Liver (tissue), 9 donors: ENCODE measurements around the gene YPEL5. TPM values are rescaled to one million over a fixed set of nuclear protein-coding genes. Genes with fewer than 3 reads are reported as not detected.

ENCODE experiments used
- DNase-seq: peaks from one replicate; pipeline ENCODE4 v3.0.0-alpha.2; 2017; ENCODE audit warnings: low spot score
- H3K27ac ChIP-seq, 2 donors: one replicate each; pipeline ENCODE4 v1.7.0; 2013; ENCODE audit warnings: inconsistent platforms in 2 of 2, low read length in 2 of 2, control low read depth in 1 of 2, low read depth in 1 of 2, mild to moderate bottlenecking in 1 of 2
- H3K27me3 ChIP-seq, 4 donors: one replicate each; pipeline versions ENCODE4 v1.6.1 to v1.7.0; 2013; ENCODE audit warnings: low read length in 3 of 4, inconsistent platforms in 1 of 4, mild to moderate bottlenecking in 1 of 4, moderate library complexity in 1 of 4; ENCODE audit not compliant: control insufficient read depth in 4 of 4, insufficient read depth in 4 of 4
- H3K36me3 ChIP-seq, 4 donors: one replicate each; pipeline versions ENCODE4 v1.6.1 to v1.7.0; 2013; ENCODE audit warnings: low read length in 3 of 4, mild to moderate bottlenecking in 3 of 4, low read depth in 1 of 4, moderate library complexity in 1 of 4; ENCODE audit not compliant: control insufficient read depth in 4 of 4, insufficient read depth in 3 of 4
- H3K4me1 ChIP-seq, 4 donors: one replicate each; pipeline versions ENCODE4 v1.6.1 to v1.7.0; 2013; ENCODE audit warnings: low read length in 3 of 4, mild to moderate bottlenecking in 3 of 4, moderate library complexity in 1 of 4; ENCODE audit not compliant: control insufficient read depth in 4 of 4, insufficient read depth in 4 of 4
- H3K4me3 ChIP-seq, 3 donors: one replicate each; pipeline versions ENCODE4 v1.6.1 to v1.7.0; 2013; ENCODE audit warnings: low read length in 3 of 3, control low read depth in 1 of 3, low read depth in 1 of 3, mild to moderate bottlenecking in 1 of 3
- H3K9ac ChIP-seq, 2 donors: one replicate each; pipeline ENCODE4 v1.7.0; 2013; ENCODE audit warnings: low read length in 2 of 2, mild to moderate bottlenecking in 2 of 2, moderate library complexity in 2 of 2, control low read depth in 1 of 2, low read depth in 1 of 2
- H3K9me3 ChIP-seq, 4 donors: one replicate each; pipeline versions ENCODE4 v1.6.1 to v1.7.0; 2013; ENCODE audit warnings: low read length in 3 of 4; ENCODE audit not compliant: control insufficient read depth in 4 of 4
- EGR1 ChIP-seq, 2 donors: IDR thresholded peaks; 2 replicates each; pipeline ENCODE4 v1.6.1; 2016 to 2018; ENCODE audit warnings: antibody characterized with exemption in 2 of 2, low read depth in 2 of 2
- FOXA1 ChIP-seq: IDR thresholded peaks from 2 replicates; pipeline ENCODE4 v1.6.1; 2016; ENCODE audit warnings: antibody characterized with exemption
- FOXA2 ChIP-seq: IDR thresholded peaks from 2 replicates; pipeline ENCODE4 v1.6.1; 2016; ENCODE audit warnings: antibody characterized with exemption
- GABPA ChIP-seq, 2 donors: IDR thresholded peaks in 1 of 2; conservative IDR thresholded peaks in 1 of 2; 2 replicates each; pipeline ENCODE4 v1.6.1; 2016; ENCODE audit warnings: antibody characterized with exemption in 2 of 2, mild to moderate bottlenecking in 1 of 2, moderate library complexity in 1 of 2
- HNF4G ChIP-seq: IDR thresholded peaks from 2 replicates; pipeline ENCODE4 v1.6.1; 2016; ENCODE audit warnings: antibody characterized with exemption
- NR2F2 ChIP-seq: IDR thresholded peaks from 2 replicates; pipeline ENCODE4 v1.6.1; 2016; ENCODE audit warnings: antibody characterized with exemption
- RXRA ChIP-seq, 2 donors: IDR thresholded peaks; 2 replicates each; pipeline ENCODE4 v1.6.1; 2017 to 2018; ENCODE audit warnings: antibody characterized with exemption in 2 of 2, mild to moderate bottlenecking in 1 of 2
- SP1 ChIP-seq: IDR thresholded peaks from 2 replicates; pipeline ENCODE4 v1.6.1; 2018; ENCODE audit warnings: antibody characterized with exemption, mild to moderate bottlenecking
- TAF1 ChIP-seq: conservative IDR thresholded peaks from 2 replicates; pipeline ENCODE4 v1.6.1; 2016; ENCODE audit warnings: antibody characterized with exemption, mild to moderate bottlenecking
- YY1 ChIP-seq: IDR thresholded peaks from 2 replicates; pipeline ENCODE4 v1.6.1; 2016; ENCODE audit warnings: antibody characterized with exemption, mild to moderate bottlenecking
- WGBS: extraction: QIAGEN DNeasy Blood & Tissue Kit; methylation state at CpG from one replicate; pipeline ENCODE4 v1.1.7; 2013; 5-methylcytosine and 5-hydroxymethylcytosine counted together
- polyA plus RNA-seq, 2 donors: library from polyadenylated mRNA; stranded (reverse) in 1 of 2; unstranded in 1 of 2; fragments of 200-250 nt in 1 of 2; fragments of >200 nt in 1 of 2; fragmentation: Nextera tagmentation in 1 of 2; extraction: Ambion mirVana in 1 of 2; gene quantifications; one replicate each; pipeline versions ENCODE4 v1.2.1 to v1.2.3, GENCODE V29; 2013 to 2015
- total RNA-seq, 2 donors: library from RNA; depleted of rRNA; stranded (reverse); fragments of >200 nt; gene quantifications; one replicate each; pipeline ENCODE4 v1.2.3, GENCODE V29; 2014
- TF ChIP-seq, protein P1 (sequence below): IDR thresholded peaks from 2 replicates; pipeline ENCODE4 v1.6.1; 2016; ENCODE audit warnings: antibody characterized with exemption
- TF ChIP-seq, protein P2 (sequence below): IDR thresholded peaks from 2 replicates; pipeline ENCODE4 v1.6.1; 2016; ENCODE audit warnings: antibody characterized with exemption, mild to moderate bottlenecking
- TF ChIP-seq, protein P3 (sequence below): IDR thresholded peaks from 2 replicates; pipeline ENCODE4 v1.6.1; 2016; ENCODE audit warnings: antibody characterized with exemption
- donor health status: healthy.
- donor health status: healthy.
- donor health status: healthy.
- donor health status: healthy.
- donor health status: healthy.

The YPEL5 gene
- total and polyA plus RNA-seq, 4 donors, result 20.4 to 62.8 (median 36.5) TPM

DNA sequence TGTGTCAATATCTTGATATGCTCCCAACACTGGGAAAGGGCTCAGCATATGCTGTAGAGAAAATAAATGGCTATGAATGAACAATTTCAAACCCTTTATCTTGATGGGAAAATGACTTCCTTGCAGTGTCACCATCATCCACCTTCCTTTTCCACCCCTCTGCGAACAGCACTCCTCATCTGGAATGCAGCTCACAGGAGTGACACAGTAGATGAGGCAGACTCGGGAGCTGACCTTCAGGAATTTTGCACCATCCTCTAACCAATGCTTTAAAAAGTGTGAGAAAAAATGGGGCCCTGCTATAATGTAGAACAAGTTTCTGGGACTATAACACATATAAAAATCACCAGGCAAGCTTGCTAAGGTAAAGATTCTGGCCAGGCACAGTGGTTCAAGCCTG, 41.3 kb upstream of the YPEL5 start (continued):
- TF ChIP-seq, protein P1, sequence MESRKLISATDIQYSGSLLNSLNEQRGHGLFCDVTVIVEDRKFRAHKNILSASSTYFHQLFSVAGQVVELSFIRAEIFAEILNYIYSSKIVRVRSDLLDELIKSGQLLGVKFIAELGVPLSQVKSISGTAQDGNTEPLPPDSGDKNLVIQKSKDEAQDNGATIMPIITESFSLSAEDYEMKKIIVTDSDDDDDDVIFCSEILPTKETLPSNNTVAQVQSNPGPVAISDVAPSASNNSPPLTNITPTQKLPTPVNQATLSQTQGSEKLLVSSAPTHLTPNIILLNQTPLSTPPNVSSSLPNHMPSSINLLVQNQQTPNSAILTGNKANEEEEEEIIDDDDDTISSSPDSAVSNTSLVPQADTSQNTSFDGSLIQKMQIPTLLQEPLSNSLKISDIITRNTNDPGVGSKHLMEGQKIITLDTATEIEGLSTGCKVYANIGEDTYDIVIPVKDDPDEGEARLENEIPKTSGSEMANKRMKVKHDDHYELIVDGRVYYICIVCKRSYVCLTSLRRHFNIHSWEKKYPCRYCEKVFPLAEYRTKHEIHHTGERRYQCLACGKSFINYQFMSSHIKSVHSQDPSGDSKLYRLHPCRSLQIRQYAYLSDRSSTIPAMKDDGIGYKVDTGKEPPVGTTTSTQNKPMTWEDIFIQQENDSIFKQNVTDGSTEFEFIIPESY, result no peak
- TF ChIP-seq RXRA (IDR thresholded peaks at IDR 0.05), result no peak
- no peak for TF ChIP-seq FOXA2
- TF ChIP-seq HNF4G, result no peak

DNA sequence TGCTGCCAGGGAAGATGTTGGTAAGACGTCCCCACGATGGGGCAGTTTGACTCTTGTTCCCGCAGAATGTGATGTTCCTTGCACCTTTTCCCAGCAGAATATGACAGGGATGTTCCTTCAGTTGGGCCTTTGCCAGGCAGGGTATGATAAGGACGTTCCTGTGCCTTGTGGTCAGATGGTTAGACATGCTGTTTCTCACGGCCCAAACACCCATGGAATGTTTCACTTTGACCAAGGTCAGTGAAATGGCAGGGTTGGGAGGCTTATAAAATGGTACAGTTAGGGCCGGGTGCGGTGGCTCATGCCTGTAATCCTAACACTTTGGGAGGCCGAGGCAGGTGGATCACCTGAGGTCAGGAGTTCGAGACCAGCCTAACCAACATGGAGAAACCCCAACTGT, 40.3 kb upstream of the YPEL5 start:
- Histone ChIP-seq H3K9ac (no peak overlapping the region), H3K4me3 (no peak overlapping the region), H3K27me3 (no peaks in the 10 kb centered on the region), H3K27ac (no peak overlapping the region), H3K36me3 (no peaks in the 10 kb centered on the region), H3K9me3 (no peaks in the 10 kb centered on the region), H3K4me1 (no peaks in the 10 kb centered on the region)
- WGBS, result 83% methylated on average over 9 of the region's 9 CpGs
- DNase-seq, result no peak
- no peak for TF ChIP-seq HNF4G
- TF ChIP-seq, protein P1, result no peak
- no peak for TF ChIP-seq GABPA (IDR thresholded peaks at IDR 0.05 in 1 of 2, conservative IDR thresholded peaks at IDR 0.05 in 1 of 2)
- TF ChIP-seq, protein P2, sequence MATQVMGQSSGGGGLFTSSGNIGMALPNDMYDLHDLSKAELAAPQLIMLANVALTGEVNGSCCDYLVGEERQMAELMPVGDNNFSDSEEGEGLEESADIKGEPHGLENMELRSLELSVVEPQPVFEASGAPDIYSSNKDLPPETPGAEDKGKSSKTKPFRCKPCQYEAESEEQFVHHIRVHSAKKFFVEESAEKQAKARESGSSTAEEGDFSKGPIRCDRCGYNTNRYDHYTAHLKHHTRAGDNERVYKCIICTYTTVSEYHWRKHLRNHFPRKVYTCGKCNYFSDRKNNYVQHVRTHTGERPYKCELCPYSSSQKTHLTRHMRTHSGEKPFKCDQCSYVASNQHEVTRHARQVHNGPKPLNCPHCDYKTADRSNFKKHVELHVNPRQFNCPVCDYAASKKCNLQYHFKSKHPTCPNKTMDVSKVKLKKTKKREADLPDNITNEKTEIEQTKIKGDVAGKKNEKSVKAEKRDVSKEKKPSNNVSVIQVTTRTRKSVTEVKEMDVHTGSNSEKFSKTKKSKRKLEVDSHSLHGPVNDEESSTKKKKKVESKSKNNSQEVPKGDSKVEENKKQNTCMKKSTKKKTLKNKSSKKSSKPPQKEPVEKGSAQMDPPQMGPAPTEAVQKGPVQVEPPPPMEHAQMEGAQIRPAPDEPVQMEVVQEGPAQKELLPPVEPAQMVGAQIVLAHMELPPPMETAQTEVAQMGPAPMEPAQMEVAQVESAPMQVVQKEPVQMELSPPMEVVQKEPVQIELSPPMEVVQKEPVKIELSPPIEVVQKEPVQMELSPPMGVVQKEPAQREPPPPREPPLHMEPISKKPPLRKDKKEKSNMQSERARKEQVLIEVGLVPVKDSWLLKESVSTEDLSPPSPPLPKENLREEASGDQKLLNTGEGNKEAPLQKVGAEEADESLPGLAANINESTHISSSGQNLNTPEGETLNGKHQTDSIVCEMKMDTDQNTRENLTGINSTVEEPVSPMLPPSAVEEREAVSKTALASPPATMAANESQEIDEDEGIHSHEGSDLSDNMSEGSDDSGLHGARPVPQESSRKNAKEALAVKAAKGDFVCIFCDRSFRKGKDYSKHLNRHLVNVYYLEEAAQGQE, result no peak
- TF ChIP-seq SP1, result no peak
- TF ChIP-seq, protein P3, sequence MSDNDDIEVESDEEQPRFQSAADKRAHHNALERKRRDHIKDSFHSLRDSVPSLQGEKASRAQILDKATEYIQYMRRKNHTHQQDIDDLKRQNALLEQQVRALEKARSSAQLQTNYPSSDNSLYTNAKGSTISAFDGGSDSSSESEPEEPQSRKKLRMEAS, result no peak
- no peak for TF ChIP-seq TAF1
- no peak for TF ChIP-seq YY1
- no peak for TF ChIP-seq EGR1 (IDR thresholded peaks at IDR 0.05; ENCODE audit: low read depth in 2 of 2)

DNA sequence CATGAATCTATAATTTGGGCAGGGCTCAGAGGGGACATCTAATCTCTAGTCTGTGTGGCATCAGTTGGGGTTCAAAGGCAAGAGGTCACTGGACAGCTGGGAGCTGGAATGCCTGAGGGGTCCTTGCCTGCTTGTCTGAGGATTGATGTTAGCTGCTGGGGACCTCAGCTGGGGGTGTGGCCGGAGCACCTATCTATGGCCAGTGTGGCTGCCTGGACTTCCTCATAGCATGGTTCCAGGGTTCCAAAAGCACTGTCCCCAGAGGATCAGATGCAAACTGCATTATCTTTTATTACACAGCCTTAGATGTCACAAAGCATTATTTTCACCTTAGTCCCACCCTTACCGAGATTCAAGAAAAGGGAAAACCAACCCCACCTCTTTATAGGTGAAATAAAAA, 38.6 kb upstream of the YPEL5 start:
- H3K27me3 ChIP-seq, result no peaks in the 10 kb centered on the region
- no peaks in the 10 kb centered on the region for H3K9me3 ChIP-seq
- H3K4me3 ChIP-seq, result no peak overlapping the region
- H3K27ac ChIP-seq, result no peak overlapping the region
- H3K36me3 ChIP-seq, result no peaks in the 10 kb centered on the region
- TF ChIP-seq FOXA1 (no peak), NR2F2 (no peak), EGR1 (IDR thresholded peaks at IDR 0.05; ENCODE audit: low read depth in 2 of 2) (no peak), FOXA2 (no peak), SP1 (no peak)
- H3K9ac ChIP-seq, result no peak overlapping the region
- no peaks in the 10 kb centered on the region for H3K4me1 ChIP-seq
- DNase-seq, result no peak
- 78% methylated on average over 2 of the region's 2 CpGs for WGBS
